ENCODE data around the gene TEP1. TPM values are rescaled to one million over a fixed set of nuclear protein-coding genes. Genes with fewer than 3 reads are reported as not detected.
A peak's percentile ranks its signal among the peaks of the same experiment; 100 is the strongest.

TEP1 gene
- total and polyA plus RNA-seq, 4 donors: 9.6 to 21.8 (median 16.1) TPM

DNA sequence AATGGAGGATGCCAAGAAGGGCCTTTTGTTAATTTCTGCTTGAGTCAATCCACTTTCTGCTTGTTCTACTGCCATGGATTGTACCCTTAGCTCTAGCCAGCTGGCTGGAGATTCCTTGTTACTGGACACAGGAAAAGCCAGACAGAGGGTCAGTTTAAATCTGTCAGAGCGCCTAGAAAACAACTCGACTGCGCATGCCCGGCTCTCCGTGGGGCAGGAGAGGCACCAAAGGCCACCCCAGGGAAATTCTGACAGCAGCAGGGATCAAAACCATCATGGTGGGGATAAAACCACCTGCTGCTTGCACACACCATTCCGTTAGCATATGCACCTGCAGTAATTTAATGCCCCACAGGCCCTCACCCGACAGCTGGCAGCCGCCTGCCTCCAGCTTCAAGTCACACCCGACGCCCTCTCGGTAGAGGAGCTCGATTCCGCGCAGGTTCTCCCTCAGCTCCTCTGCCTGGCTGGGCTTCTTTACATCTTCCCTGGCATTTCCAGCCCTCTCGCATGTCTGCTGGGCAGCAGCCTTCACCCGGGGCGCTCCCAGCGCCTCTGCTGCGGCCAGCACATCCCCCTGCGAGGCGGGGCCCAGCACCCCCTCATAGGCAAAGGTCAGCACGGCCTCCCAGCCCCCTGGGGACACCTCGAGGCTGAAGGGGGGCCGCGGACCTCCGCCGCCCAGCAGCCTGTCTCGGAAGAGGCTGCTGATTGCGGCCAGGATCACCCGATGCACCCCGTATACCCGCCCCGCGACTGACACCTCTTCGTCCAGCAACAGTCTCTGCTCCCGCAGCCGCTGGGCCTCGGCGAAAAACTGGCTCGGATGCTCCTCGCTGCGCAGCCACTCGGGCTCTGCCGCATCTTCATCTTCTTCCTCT is 21.6 kb upstream of the TEP1 start:
- 12% methylated on average over 40 of the region's 44 CpGs for WGBS (ENCODE audit: insufficient coverage)
- Histone ChIP-seq H3K36me3 (ENCODE audit: control insufficient read depth, insufficient read depth, low read length) (no peaks in the 10 kb centered on the region), H3K27ac (ENCODE audit: low read depth, low read length) (peak overlapping the region; percentile 18), H3K4me3 (ENCODE audit: low read depth, low read length) (peak overlapping the region; percentile 26), H3K4me1 (ENCODE audit: control insufficient read depth, insufficient read depth, low read length) (peaks cover 28% of the 10 kb centered on the region), H3K27me3 (ENCODE audit: control insufficient read depth, insufficient read depth, low read length) (peaks cover 6% of the 10 kb centered on the region), H3K9me3 (ENCODE audit: control insufficient read depth, insufficient read depth, low read length) (no peaks in the 10 kb centered on the region)
- peak in 4 of 6 donors; percentile 54 to 86 (median 66) for DNase-seq (ENCODE audit: low read depth in 4 of 6, low spot score in 6 of 6)

- peaks cover 2% of the 10 kb centered on the region for H3K27me3 ChIP-seq (ENCODE audit: control insufficient read depth, insufficient read depth, low read length)
- H3K36me3 ChIP-seq (ENCODE audit: control insufficient read depth, insufficient read depth, low read length): no peaks in the 10 kb centered on the region
- peak in 4 of 6 donors; percentile 24 to 68 (median 34) for DNase-seq (ENCODE audit: low read depth in 4 of 6, low spot score in 6 of 6)
- H3K27ac ChIP-seq (ENCODE audit: low read depth, low read length): no peak overlapping the region
- no peak overlapping the region for H3K4me3 ChIP-seq (ENCODE audit: low read depth, low read length)
- H3K4me1 ChIP-seq (ENCODE audit: control insufficient read depth, insufficient read depth, low read length): peaks cover 22% of the 10 kb centered on the region
- WGBS (ENCODE audit: insufficient coverage): 73% methylated on average over 29 of the region's 30 CpGs
- H3K9me3 ChIP-seq (ENCODE audit: control insufficient read depth, insufficient read depth, low read length): no peaks in the 10 kb centered on the region
Measured at GRCh38 chr14:20429801-20430669, 16.7 kb upstream of the TEP1 start.

GRCh38 chr14:20428802-20429201 is 15.5 kb upstream of the TEP1 start:
- WGBS (ENCODE audit: insufficient coverage): no CpG with 5 or more reads among the region's 5 CpGs
- no peak for DNase-seq (ENCODE audit: low read depth in 4 of 6, low spot score in 6 of 6)
- Histone ChIP-seq H3K36me3 (ENCODE audit: control insufficient read depth, insufficient read depth, low read length) (no peaks in the 10 kb centered on the region), H3K4me1 (ENCODE audit: control insufficient read depth, insufficient read depth, low read length) (peaks cover 12% of the 10 kb centered on the region), H3K27ac (ENCODE audit: low read depth, low read length) (no peak overlapping the region), H3K9me3 (ENCODE audit: control insufficient read depth, insufficient read depth, low read length) (no peaks in the 10 kb centered on the region), H3K4me3 (ENCODE audit: low read depth, low read length) (no peak overlapping the region), H3K27me3 (ENCODE audit: control insufficient read depth, insufficient read depth, low read length) (no peaks in the 10 kb centered on the region)

DNA sequence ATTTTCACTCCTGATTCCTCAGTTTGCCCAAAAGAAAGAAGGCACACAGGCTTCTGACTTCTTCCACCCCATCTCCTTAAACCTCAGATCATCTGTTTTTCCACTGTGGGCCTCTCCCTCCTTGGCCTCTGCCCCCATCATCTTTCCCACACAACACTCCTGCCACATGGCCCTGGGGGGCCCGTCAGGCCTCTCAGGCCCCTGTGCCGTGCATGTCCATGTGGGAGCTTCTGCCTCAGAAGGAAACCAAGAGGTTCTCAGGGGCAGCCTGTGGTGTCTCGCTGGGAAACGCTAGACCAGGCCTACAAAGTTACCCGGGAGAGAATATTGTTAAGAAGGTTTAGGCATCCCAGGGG is 14.7 kb upstream of the TEP1 start:
- Histone ChIP-seq H3K4me1 (ENCODE audit: control insufficient read depth, insufficient read depth, low read length) (peaks cover 12% of the 10 kb centered on the region), H3K4me3 (ENCODE audit: low read depth, low read length) (no peak overlapping the region), H3K27ac (ENCODE audit: low read depth, low read length) (no peak overlapping the region), H3K36me3 (ENCODE audit: control insufficient read depth, insufficient read depth, low read length) (no peaks in the 10 kb centered on the region), H3K9me3 (ENCODE audit: control insufficient read depth, insufficient read depth, low read length) (no peaks in the 10 kb centered on the region), H3K27me3 (ENCODE audit: control insufficient read depth, insufficient read depth, low read length) (no peaks in the 10 kb centered on the region)
- DNase-seq (ENCODE audit: low read depth in 4 of 6, low spot score in 6 of 6): no peak
- 81% methylated on average over 2 of the region's 5 CpGs for WGBS (ENCODE audit: insufficient coverage)

GRCh38 chr14:20427231-20428009 is 14.1 kb upstream of the TEP1 start:
- no peak overlapping the region for H3K27ac ChIP-seq (ENCODE audit: low read depth, low read length)
- H3K4me1 ChIP-seq (ENCODE audit: control insufficient read depth, insufficient read depth, low read length): peaks cover 12% of the 10 kb centered on the region

DNA sequence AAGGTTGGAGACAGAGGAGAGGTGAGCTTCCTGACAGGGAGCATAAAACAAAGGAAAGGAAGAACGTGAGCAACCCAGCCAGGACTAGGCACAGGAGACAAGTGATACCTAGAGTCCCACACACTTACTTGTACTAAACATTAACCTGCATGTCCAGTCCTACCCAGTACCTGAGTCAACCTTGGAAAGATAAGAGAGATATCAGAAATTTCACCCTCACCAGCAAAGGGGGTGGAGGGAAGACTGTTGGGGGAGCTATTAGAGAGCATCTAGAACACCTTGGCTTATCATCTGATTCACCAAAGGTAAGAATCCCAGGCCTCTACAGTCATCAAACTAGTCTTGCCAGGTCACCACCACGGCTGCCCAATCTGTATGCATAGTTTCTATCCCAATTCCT is 11.6 kb upstream of the TEP1 start:
- 0% methylated on average over 1 of the region's 2 CpGs for WGBS (ENCODE audit: insufficient coverage)
- H3K27me3 ChIP-seq (ENCODE audit: control insufficient read depth, insufficient read depth, low read length): no peaks in the 10 kb centered on the region
- no peaks in the 10 kb centered on the region for H3K9me3 ChIP-seq (ENCODE audit: control insufficient read depth, insufficient read depth, low read length)
- no peak for DNase-seq (ENCODE audit: low read depth in 4 of 6, low spot score in 6 of 6)
- no peaks in the 10 kb centered on the region for H3K36me3 ChIP-seq (ENCODE audit: control insufficient read depth, insufficient read depth, low read length)
- no peak overlapping the region for H3K4me3 ChIP-seq (ENCODE audit: low read depth, low read length)
- H3K27ac ChIP-seq (ENCODE audit: low read depth, low read length): no peak overlapping the region
- peaks cover 4% of the 10 kb centered on the region for H3K4me1 ChIP-seq (ENCODE audit: control insufficient read depth, insufficient read depth, low read length)

More at GRCh38 chr14:20427231-20428009, 14.1 kb upstream of the TEP1 start:
- no peak for DNase-seq (ENCODE audit: low read depth in 4 of 6, low spot score in 6 of 6)
- no peak overlapping the region for H3K4me3 ChIP-seq (ENCODE audit: low read depth, low read length)
- H3K9me3 ChIP-seq (ENCODE audit: control insufficient read depth, insufficient read depth, low read length): no peaks in the 10 kb centered on the region
- WGBS (ENCODE audit: insufficient coverage): 73% methylated on average over 1 of the region's 5 CpGs
- H3K27me3 ChIP-seq (ENCODE audit: control insufficient read depth, insufficient read depth, low read length): no peaks in the 10 kb centered on the region
- no peaks in the 10 kb centered on the region for H3K36me3 ChIP-seq (ENCODE audit: control insufficient read depth, insufficient read depth, low read length)

- H3K9me3 ChIP-seq (ENCODE audit: control insufficient read depth, insufficient read depth, low read length): no peaks in the 10 kb centered on the region
- H3K4me1 ChIP-seq (ENCODE audit: control insufficient read depth, insufficient read depth, low read length): no peaks in the 10 kb centered on the region
- no peaks in the 10 kb centered on the region for H3K27me3 ChIP-seq (ENCODE audit: control insufficient read depth, insufficient read depth, low read length)
- no peak for DNase-seq (ENCODE audit: low read depth in 4 of 6, low spot score in 6 of 6)
- no CpG with 5 or more reads among the region's 2 CpGs for WGBS (ENCODE audit: insufficient coverage)
- no peak overlapping the region for H3K4me3 ChIP-seq (ENCODE audit: low read depth, low read length)
- no peak overlapping the region for H3K27ac ChIP-seq (ENCODE audit: low read depth, low read length)
- H3K36me3 ChIP-seq (ENCODE audit: control insufficient read depth, insufficient read depth, low read length): no peaks in the 10 kb centered on the region
Measured at GRCh38 chr14:20422886-20423285, 9.6 kb upstream of the TEP1 start.

GRCh38 chr14:20421267-20421666 is 8.0 kb upstream of the TEP1 start:
- no peaks in the 10 kb centered on the region for H3K4me1 ChIP-seq (ENCODE audit: control insufficient read depth, insufficient read depth, low read length)
- H3K27me3 ChIP-seq (ENCODE audit: control insufficient read depth, insufficient read depth, low read length): no peaks in the 10 kb centered on the region
- no peaks in the 10 kb centered on the region for H3K36me3 ChIP-seq (ENCODE audit: control insufficient read depth, insufficient read depth, low read length)
- no peaks in the 10 kb centered on the region for H3K9me3 ChIP-seq (ENCODE audit: control insufficient read depth, insufficient read depth, low read length)
- no peak overlapping the region for H3K4me3 ChIP-seq (ENCODE audit: low read depth, low read length)
- no peak overlapping the region for H3K27ac ChIP-seq (ENCODE audit: low read depth, low read length)
- no peak for DNase-seq (ENCODE audit: low read depth in 4 of 6, low spot score in 6 of 6)
- WGBS (ENCODE audit: insufficient coverage): 0% methylated on average over 1 of the region's 2 CpGs

GRCh38 chr14:20419419-20419818 is 6.1 kb upstream of the TEP1 start:
- H3K27me3 ChIP-seq (ENCODE audit: control insufficient read depth, insufficient read depth, low read length): no peaks in the 10 kb centered on the region
- H3K27ac ChIP-seq (ENCODE audit: low read depth, low read length): no peak overlapping the region
- WGBS (ENCODE audit: insufficient coverage): 67% methylated on average over 1 of the region's 1 CpG
- no peaks in the 10 kb centered on the region for H3K9me3 ChIP-seq (ENCODE audit: control insufficient read depth, insufficient read depth, low read length)
- H3K4me3 ChIP-seq (ENCODE audit: low read depth, low read length): no peak overlapping the region
- H3K36me3 ChIP-seq (ENCODE audit: control insufficient read depth, insufficient read depth, low read length): no peaks in the 10 kb centered on the region
- no peaks in the 10 kb centered on the region for H3K4me1 ChIP-seq (ENCODE audit: control insufficient read depth, insufficient read depth, low read length)
- no peak for DNase-seq (ENCODE audit: low read depth in 4 of 6, low spot score in 6 of 6)
